Rectal smooth muscle tissue (tissue), 1 donor: ENCODE data around the gene TPSD1.

Experiments
- H3K27ac ChIP-seq: one replicate; pipeline ENCODE4 v1.7.0; 2013; ENCODE audit warnings: low read depth, low read length, inconsistent platforms
- H3K27me3 ChIP-seq: one replicate; pipeline ENCODE4 v1.7.0; 2013; ENCODE audit warnings: low read length; ENCODE audit not compliant: control insufficient read depth, insufficient read depth
- H3K36me3 ChIP-seq: one replicate; pipeline ENCODE4 v1.7.0; 2013; ENCODE audit warnings: low read length; ENCODE audit not compliant: control insufficient read depth, insufficient read depth
- H3K4me1 ChIP-seq: one replicate; pipeline ENCODE4 v1.7.0; 2013; ENCODE audit warnings: low read length; ENCODE audit not compliant: control insufficient read depth, insufficient read depth
- H3K4me3 ChIP-seq: one replicate; pipeline ENCODE4 v1.7.0; 2013; ENCODE audit warnings: low read length
- H3K9ac ChIP-seq: one replicate; pipeline ENCODE4 v1.7.0; 2013; ENCODE audit warnings: low read length

Gene TPSD1

GRCh38 chr16:1215574-1216295 lies 40.1 kb upstream of the TPSD1 start:
- Histone ChIP-seq H3K36me3 (peaks cover 18% of the 10 kb centered on the region), H3K4me1 (no peaks in the 10 kb centered on the region), H3K4me3 (no peak overlapping the region), H3K9ac (no peak overlapping the region), H3K27me3 (no peaks in the 10 kb centered on the region), H3K27ac (no peak overlapping the region)

DNA sequence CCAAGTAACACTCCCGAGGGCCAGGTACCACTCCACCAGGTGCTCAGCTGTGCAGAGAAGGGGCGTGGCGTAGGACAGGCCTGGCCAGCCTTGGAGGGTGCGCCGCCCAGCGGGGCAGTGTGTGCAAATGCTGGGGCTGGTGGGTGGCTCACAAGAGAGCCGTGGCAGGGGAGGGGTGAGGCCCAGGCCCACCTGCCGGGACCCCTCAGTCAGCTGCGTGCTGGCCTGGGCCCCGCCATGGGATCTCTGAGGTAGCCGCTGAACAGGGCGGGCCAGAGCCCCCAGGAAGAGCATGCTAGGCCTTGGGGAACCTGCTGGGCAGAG lies 39.6 kb upstream of the TPSD1 start:
- Histone ChIP-seq H3K36me3 (peaks cover 20% of the 10 kb centered on the region), H3K27me3 (no peaks in the 10 kb centered on the region), H3K9ac (no peak overlapping the region), H3K4me1 (no peaks in the 10 kb centered on the region), H3K27ac (no peak overlapping the region), H3K4me3 (no peak overlapping the region)

GRCh38 chr16:1216681-1217400 lies 39.0 kb upstream of the TPSD1 start:
- Histone ChIP-seq H3K9ac (no peak overlapping the region), H3K4me3 (no peak overlapping the region), H3K27me3 (no peaks in the 10 kb centered on the region), H3K4me1 (no peaks in the 10 kb centered on the region), H3K27ac (no peak overlapping the region), H3K36me3 (peaks cover 20% of the 10 kb centered on the region)

DNA sequence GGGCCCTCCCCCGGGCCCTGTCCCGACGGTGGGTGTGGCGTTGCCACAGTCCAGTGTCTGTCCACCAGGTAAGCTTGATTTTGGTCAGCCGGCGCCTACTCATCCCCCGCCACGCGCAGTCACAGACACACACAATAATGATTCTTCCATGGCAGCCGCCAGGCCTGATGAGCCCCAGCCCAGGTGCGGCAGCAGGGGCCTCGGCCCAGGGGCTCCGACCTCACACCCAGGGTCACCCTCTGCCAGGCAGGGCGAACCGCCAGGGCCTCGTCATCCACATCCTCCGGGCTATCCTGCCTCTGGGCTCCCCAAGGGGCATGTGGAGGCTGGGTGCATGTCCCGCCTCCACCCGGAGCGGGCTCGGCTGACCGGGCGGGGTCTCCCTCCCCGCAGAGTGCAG lies 38.3 kb upstream of the TPSD1 start:
- H3K27me3 ChIP-seq: no peaks in the 10 kb centered on the region
- no peak overlapping the region for H3K27ac ChIP-seq
- H3K4me3 ChIP-seq: no peak overlapping the region
- H3K4me1 ChIP-seq: no peaks in the 10 kb centered on the region
- no peak overlapping the region for H3K9ac ChIP-seq
- peaks cover 22% of the 10 kb centered on the region for H3K36me3 ChIP-seq

- H3K4me3 ChIP-seq: no peak overlapping the region
- H3K27ac ChIP-seq: no peak overlapping the region
- H3K36me3 ChIP-seq: peaks cover 22% of the 10 kb centered on the region
- H3K4me1 ChIP-seq: no peaks in the 10 kb centered on the region
- no peak overlapping the region for H3K9ac ChIP-seq
- no peaks in the 10 kb centered on the region for H3K27me3 ChIP-seq
Observed at GRCh38 chr16:1218061-1218929, 37.6 kb upstream of the TPSD1 start.

GRCh38 chr16:1218930-1219611 lies 36.8 kb upstream of the TPSD1 start:
- Histone ChIP-seq H3K4me1 (no peaks in the 10 kb centered on the region), H3K27me3 (no peaks in the 10 kb centered on the region), H3K36me3 (peaks cover 22% of the 10 kb centered on the region), H3K4me3 (no peak overlapping the region), H3K9ac (no peak overlapping the region), H3K27ac (no peak overlapping the region)

DNA sequence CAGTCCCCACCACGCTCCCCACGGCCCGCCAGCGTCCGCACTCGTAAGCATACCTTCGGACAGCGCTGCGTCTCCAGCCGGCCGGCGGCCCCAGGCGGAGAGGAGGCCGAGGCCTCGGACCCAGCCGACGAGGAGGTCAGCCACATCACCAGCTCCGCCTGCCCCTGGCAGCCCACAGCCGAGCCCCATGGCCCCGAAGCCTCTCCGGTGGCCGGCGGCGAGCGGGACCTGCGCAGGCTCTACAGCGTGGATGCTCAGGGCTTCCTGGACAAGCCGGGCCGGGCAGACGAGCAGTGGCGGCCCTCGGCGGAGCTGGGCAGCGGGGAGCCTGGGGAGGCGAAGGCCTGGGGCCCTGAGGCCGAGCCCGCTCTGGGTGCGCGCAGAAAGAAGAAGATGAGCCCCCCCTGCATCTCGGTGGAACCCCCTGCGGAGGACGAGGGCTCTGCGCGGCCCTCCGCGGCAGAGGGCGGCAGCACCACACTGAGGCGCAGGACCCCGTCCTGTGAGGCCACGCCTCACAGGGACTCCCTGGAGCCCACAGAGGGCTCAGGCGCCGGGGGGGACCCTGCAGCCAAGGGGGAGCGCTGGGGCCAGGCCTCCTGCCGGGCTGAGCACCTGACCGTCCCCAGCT lies 35.7 kb upstream of the TPSD1 start:
- H3K9ac ChIP-seq: no peak overlapping the region
- H3K27me3 ChIP-seq: no peaks in the 10 kb centered on the region
- H3K4me1 ChIP-seq: no peaks in the 10 kb centered on the region
- H3K27ac ChIP-seq: no peak overlapping the region
- H3K4me3 ChIP-seq: no peak overlapping the region
- H3K36me3 ChIP-seq: peaks cover 22% of the 10 kb centered on the region

DNA sequence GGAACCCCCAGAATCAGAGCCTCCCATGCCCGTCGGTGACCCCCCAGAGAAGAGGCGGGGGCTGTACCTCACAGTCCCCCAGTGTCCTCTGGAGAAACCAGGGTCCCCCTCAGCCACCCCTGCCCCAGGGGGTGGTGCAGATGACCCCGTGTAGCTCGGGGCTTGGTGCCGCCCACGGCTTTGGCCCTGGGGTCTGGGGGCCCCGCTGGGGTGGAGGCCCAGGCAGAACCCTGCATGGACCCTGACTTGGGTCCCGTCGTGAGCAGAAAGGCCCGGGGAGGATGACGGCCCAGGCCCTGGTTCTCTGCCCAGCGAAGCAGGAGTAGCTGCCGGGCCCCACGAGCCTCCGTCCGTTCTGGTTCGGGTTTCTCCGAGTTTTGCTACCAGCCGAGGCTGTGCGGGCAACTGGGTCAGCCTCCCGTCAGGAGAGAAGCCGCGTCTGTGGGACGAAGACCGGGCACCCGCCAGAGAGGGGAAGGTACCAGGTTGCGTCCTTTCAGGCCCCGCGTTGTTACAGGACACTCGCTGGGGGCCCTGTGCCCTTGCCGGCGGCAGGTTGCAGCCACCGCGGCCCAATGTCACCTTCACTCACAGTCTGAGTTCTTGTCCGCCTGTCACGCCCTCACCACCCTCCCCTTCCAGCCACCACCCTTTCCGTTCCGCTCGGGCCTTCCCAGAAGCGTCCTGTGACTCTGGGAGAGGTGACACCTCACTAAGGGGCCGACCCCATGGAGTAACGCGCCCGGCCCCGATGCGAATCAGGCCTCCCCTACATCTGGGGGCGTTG lies 34.8 kb upstream of the TPSD1 start:
- no peak overlapping the region for H3K27ac ChIP-seq
- no peaks in the 10 kb centered on the region for H3K4me1 ChIP-seq
- H3K36me3 ChIP-seq: peaks cover 19% of the 10 kb centered on the region
- no peak overlapping the region for H3K4me3 ChIP-seq
- no peak overlapping the region for H3K9ac ChIP-seq
- no peaks in the 10 kb centered on the region for H3K27me3 ChIP-seq

- no peak overlapping the region for H3K4me3 ChIP-seq
- H3K27ac ChIP-seq: no peak overlapping the region
- no peaks in the 10 kb centered on the region for H3K4me1 ChIP-seq
- H3K9ac ChIP-seq: no peak overlapping the region
- H3K36me3 ChIP-seq: peaks cover 16% of the 10 kb centered on the region
- no peaks in the 10 kb centered on the region for H3K27me3 ChIP-seq
Observed at GRCh38 chr16:1221628-1222552, 34.0 kb upstream of the TPSD1 start.

GRCh38 chr16:1222553-1223354 lies 33.1 kb upstream of the TPSD1 start:
- Histone ChIP-seq H3K4me3 (no peak overlapping the region), H3K9ac (no peak overlapping the region), H3K27ac (no peak overlapping the region), H3K27me3 (no peaks in the 10 kb centered on the region), H3K4me1 (no peaks in the 10 kb centered on the region), H3K36me3 (peaks cover 12% of the 10 kb centered on the region)
